Measurements from ENCODE around the gene LRGUK. TPM values are rescaled to one million over a fixed set of nuclear protein-coding genes. Genes with fewer than 3 reads are reported as not detected.

Gene LRGUK
- polyA plus RNA-seq, 4 donors, result 1.4 to 2.1 (median 1.6) TPM

- no peak for DNase-seq (ENCODE audit: low read depth in 4 of 4, low spot score in 3 of 4)
These were observed 994 bp upstream of the LRGUK start for GRCh38 chr7:134126146-134126545.

GRCh38 chr7:134126596-134126965, 559 bp upstream of the LRGUK start:
- DNase-seq (ENCODE audit: low read depth in 4 of 4, low spot score in 3 of 4), result no peak

- DNase-seq (ENCODE audit: low read depth in 4 of 4, low spot score in 3 of 4), result no peak
These were observed 1.7 kb downstream of the LRGUK start for GRCh38 chr7:134128829-134129228.

GRCh38 chr7:134129856-134130523, 2.9 kb downstream of the LRGUK start:
- no peak for DNase-seq (ENCODE audit: low read depth in 4 of 4, low spot score in 3 of 4)

GRCh38 chr7:134134004-134134403, 6.9 kb downstream of the LRGUK start:
- DNase-seq (ENCODE audit: low read depth in 4 of 4, low spot score in 3 of 4), result no peak

- DNase-seq (ENCODE audit: low read depth in 4 of 4, low spot score in 3 of 4), result peak; percentile 33 to 43 (median 38)
These were observed 14.0 kb downstream of the LRGUK start for GRCh38 chr7:134140889-134141867.

GRCh38 chr7:134141868-134142264, 14.7 kb downstream of the LRGUK start:
- no peak for DNase-seq (ENCODE audit: low read depth in 4 of 4, low spot score in 3 of 4)

GRCh38 chr7:134153493-134154136, 26.5 kb downstream of the LRGUK start:
- no peak for DNase-seq (ENCODE audit: low read depth in 4 of 4, low spot score in 3 of 4)

- no peak for DNase-seq (ENCODE audit: low read depth in 4 of 4, low spot score in 3 of 4)
These were observed 27.5 kb downstream of the LRGUK start for GRCh38 chr7:134154581-134155130.

GRCh38 chr7:134155206-134155605, 28.1 kb downstream of the LRGUK start:
- no peak for DNase-seq (ENCODE audit: low read depth in 4 of 4, low spot score in 3 of 4)

- DNase-seq (ENCODE audit: low read depth in 4 of 4, low spot score in 3 of 4), result no peak
These were observed 28.7 kb downstream of the LRGUK start for GRCh38 chr7:134155871-134156270.

- DNase-seq (ENCODE audit: low read depth in 4 of 4, low spot score in 3 of 4), result no peak
These were observed 38.1 kb downstream of the LRGUK start for GRCh38 chr7:134165252-134165651.

GRCh38 chr7:134167250-134167649, 40.1 kb downstream of the LRGUK start:
- no peak for DNase-seq (ENCODE audit: low read depth in 4 of 4, low spot score in 3 of 4)

- DNase-seq (ENCODE audit: low read depth in 4 of 4, low spot score in 3 of 4), result no peak
These were observed 40.7 kb downstream of the LRGUK start for GRCh38 chr7:134167841-134168240.

- DNase-seq (ENCODE audit: low read depth in 4 of 4, low spot score in 3 of 4), result peak in 1 of 4 donors; percentile 3
These were observed 47.7 kb downstream of the LRGUK start for GRCh38 chr7:134174795-134175261.

- DNase-seq (ENCODE audit: low read depth in 4 of 4, low spot score in 3 of 4), result no peak
These were observed 48.3 kb downstream of the LRGUK start for GRCh38 chr7:134175334-134176036.

- DNase-seq (ENCODE audit: low read depth in 4 of 4, low spot score in 3 of 4), result no peak
These were observed 48.9 kb downstream of the LRGUK start for GRCh38 chr7:134176037-134176350.

- no peak for DNase-seq (ENCODE audit: low read depth in 4 of 4, low spot score in 3 of 4)
These were observed 52.2 kb downstream of the LRGUK start for GRCh38 chr7:134179036-134180011.

GRCh38 chr7:134180376-134180775, 53.2 kb downstream of the LRGUK start:
- no peak for DNase-seq (ENCODE audit: low read depth in 4 of 4, low spot score in 3 of 4)
